C4-2B (cell line): Measurements from ENCODE around the gene LMO2.

Experiments
- CTCF ChIP-seq: fragments of 450-650 bp; conservative IDR thresholded peaks from 2 replicates; pipeline ENCODE4 v1.5.1; 2017; ENCODE audit warnings: mild to moderate bottlenecking
- ZFX ChIP-seq: fragments of 450-650 bp; IDR thresholded peaks from 2 replicates; pipeline ENCODE4 v1.6.1; 2017

- TF ChIP-seq CTCF (no peak), ZFX (no peak)
Observed at GRCh38 chr11:33926671-33927552, 35.0 kb upstream of the LMO2 start.
